ENCODE measurements around the gene GRK4.

Gene GRK4

GRCh38 chr4:2923141-2923551 lies 40.2 kb upstream of the GRK4 start:
- no peak overlapping the region for H2AK5ac ChIP-seq (ENCODE audit: low read depth, low read length)
- H2BK120ac ChIP-seq (ENCODE audit: low read depth, low read length): no peak overlapping the region
- H3K79me1 ChIP-seq (ENCODE audit: low read depth, low read length): peaks cover 9% of the 10 kb centered on the region
- peak overlapping the region; percentile 57 for H3K18ac ChIP-seq (ENCODE audit: low read length)
- no peak overlapping the region for H3K14ac ChIP-seq (ENCODE audit: low read length)
- no peaks in the 10 kb centered on the region for H3K27me3 ChIP-seq (ENCODE audit: control insufficient read depth in 3 of 3, insufficient read depth in 3 of 3, low read depth in 1 of 3, low read length in 3 of 3)
- DNase-seq (ENCODE audit: low spot score): no peak
- H2BK15ac ChIP-seq (ENCODE audit: low read length): no peak overlapping the region
- H4K91ac ChIP-seq (ENCODE audit: low read depth, low read length, poor library complexity): no peak overlapping the region
- no peak overlapping the region for H3K9ac ChIP-seq (ENCODE audit: low read depth, low read length, poor library complexity)
- no CpG with 5 or more reads among the region's 10 CpGs for WGBS, 2 donors (ENCODE audit: extremely low coverage in 2 of 2, insufficient read length in 2 of 2, insufficient replicate concordance in 1 of 2)
- no peak overlapping the region for H2BK12ac ChIP-seq (ENCODE audit: low read length)
- H3K4me3 ChIP-seq (ENCODE audit: low read length in 2 of 2): no peak overlapping the region
- H3K9me3 ChIP-seq (replicated peaks in 1 of 2; ENCODE audit: control insufficient read depth in 2 of 2, insufficient read depth in 1 of 2, low read depth in 1 of 2, low read length in 2 of 2): peaks cover 1 to 9% of the 10 kb centered on the region in 2 donors
- H2BK5ac ChIP-seq (ENCODE audit: low read length): no peak overlapping the region
- H3K4me2 ChIP-seq (ENCODE audit: insufficient read depth, low read length, poor library complexity, severe bottlenecking): no peak overlapping the region
- no peak overlapping the region for H3K27ac ChIP-seq (replicated peaks; ENCODE audit: low read length)
- peaks cover 8 to 9% of the 10 kb centered on the region in 2 donors for H3K4me1 ChIP-seq (ENCODE audit: control insufficient read depth in 2 of 2, insufficient read depth in 1 of 2, low read depth in 1 of 2, low read length in 2 of 2)
- no peak overlapping the region for H4K8ac ChIP-seq (ENCODE audit: low read depth, low read length)
- no peak overlapping the region for H3K4ac ChIP-seq (ENCODE audit: low read length)
- peak overlapping the region; percentile 12 for H3K23ac ChIP-seq (ENCODE audit: low read depth, low read length, poor library complexity)
- peaks cover 28 to 68% of the 10 kb centered on the region in 2 donors for H3K36me3 ChIP-seq (replicated peaks in 1 of 2; ENCODE audit: control insufficient read depth in 2 of 2, insufficient read depth in 2 of 2, low read length in 2 of 2)
- H2AFZ ChIP-seq (ENCODE audit: low read length): no peak overlapping the region

- H3K4me3 ChIP-seq (ENCODE audit: low read length in 2 of 2): no peak overlapping the region
- H2AFZ ChIP-seq (ENCODE audit: low read length): no peak overlapping the region
- no peak overlapping the region for H4K8ac ChIP-seq (ENCODE audit: low read depth, low read length)
- no peak overlapping the region for H4K91ac ChIP-seq (ENCODE audit: low read depth, low read length, poor library complexity)
- no peak overlapping the region for H3K4me2 ChIP-seq (ENCODE audit: insufficient read depth, low read length, poor library complexity, severe bottlenecking)
- no peak overlapping the region for H2BK120ac ChIP-seq (ENCODE audit: low read depth, low read length)
- H2BK12ac ChIP-seq (ENCODE audit: low read length): no peak overlapping the region
- no peak overlapping the region for H3K14ac ChIP-seq (ENCODE audit: low read length)
- no peaks in the 10 kb centered on the region for H3K27me3 ChIP-seq (ENCODE audit: control insufficient read depth in 3 of 3, insufficient read depth in 3 of 3, low read depth in 1 of 3, low read length in 3 of 3)
- H3K79me1 ChIP-seq (ENCODE audit: low read depth, low read length): peaks cover 9% of the 10 kb centered on the region
- no peak for DNase-seq (ENCODE audit: low spot score)
- peak overlapping the region; percentile 66 for H3K9ac ChIP-seq (ENCODE audit: low read depth, low read length, poor library complexity)
- peaks cover 1 to 9% of the 10 kb centered on the region in 2 donors for H3K9me3 ChIP-seq (replicated peaks in 1 of 2; ENCODE audit: control insufficient read depth in 2 of 2, insufficient read depth in 1 of 2, low read depth in 1 of 2, low read length in 2 of 2)
- no peak overlapping the region for H3K4ac ChIP-seq (ENCODE audit: low read length)
- peaks cover 8 to 9% of the 10 kb centered on the region in 2 donors for H3K4me1 ChIP-seq (ENCODE audit: control insufficient read depth in 2 of 2, insufficient read depth in 1 of 2, low read depth in 1 of 2, low read length in 2 of 2)
- H2BK15ac ChIP-seq (ENCODE audit: low read length): no peak overlapping the region
- H3K27ac ChIP-seq (replicated peaks; ENCODE audit: low read length): no peak overlapping the region
- H3K18ac ChIP-seq (ENCODE audit: low read length): no peak overlapping the region
- H2BK5ac ChIP-seq (ENCODE audit: low read length): no peak overlapping the region
- H3K36me3 ChIP-seq (replicated peaks in 1 of 2; ENCODE audit: control insufficient read depth in 2 of 2, insufficient read depth in 2 of 2, low read length in 2 of 2): peaks cover 30 to 72% of the 10 kb centered on the region in 2 donors
- no peak overlapping the region for H2AK5ac ChIP-seq (ENCODE audit: low read depth, low read length)
- H3K23ac ChIP-seq (ENCODE audit: low read depth, low read length, poor library complexity): no peak overlapping the region
- no CpG with 5 or more reads among the region's 16 CpGs for WGBS, 2 donors (ENCODE audit: extremely low coverage in 2 of 2, insufficient read length in 2 of 2, insufficient replicate concordance in 1 of 2)
Observed at GRCh38 chr4:2923668-2924173, 39.6 kb upstream of the GRK4 start.

DNA sequence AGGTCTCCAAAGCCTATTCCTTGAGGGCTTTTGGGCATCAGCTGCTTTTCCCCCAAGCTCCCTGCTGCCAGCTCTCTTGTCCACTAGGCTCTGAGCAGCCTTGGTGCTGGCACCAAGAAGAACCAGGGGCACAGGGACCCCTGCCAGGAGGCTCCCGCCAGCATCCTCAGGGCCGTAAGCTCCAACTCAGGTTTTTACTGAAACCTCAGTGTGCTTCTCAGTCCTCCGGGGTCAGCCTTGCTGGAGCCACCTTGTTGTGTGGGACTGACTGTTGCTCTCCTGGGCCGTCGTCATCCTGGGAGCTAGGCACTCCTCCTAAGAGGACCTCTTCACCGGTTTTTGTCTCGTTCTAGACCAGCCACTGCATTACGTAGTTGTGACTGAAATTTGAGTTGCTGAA lies 39.1 kb upstream of the GRK4 start:
- no peak overlapping the region for H3K9ac ChIP-seq (ENCODE audit: low read depth, low read length, poor library complexity)
- peaks cover 1 to 8% of the 10 kb centered on the region in 2 donors for H3K9me3 ChIP-seq (replicated peaks in 1 of 2; ENCODE audit: control insufficient read depth in 2 of 2, insufficient read depth in 1 of 2, low read depth in 1 of 2, low read length in 2 of 2)
- peaks cover 9% of the 10 kb centered on the region for H3K79me1 ChIP-seq (ENCODE audit: low read depth, low read length)
- peaks cover 8 to 9% of the 10 kb centered on the region in 2 donors for H3K4me1 ChIP-seq (ENCODE audit: control insufficient read depth in 2 of 2, insufficient read depth in 1 of 2, low read depth in 1 of 2, low read length in 2 of 2)
- no peak overlapping the region for H2AK5ac ChIP-seq (ENCODE audit: low read depth, low read length)
- DNase-seq (ENCODE audit: low spot score): no peak
- H3K4me3 ChIP-seq (ENCODE audit: low read length in 2 of 2): no peak overlapping the region
- H4K91ac ChIP-seq (ENCODE audit: low read depth, low read length, poor library complexity): no peak overlapping the region
- H2BK12ac ChIP-seq (ENCODE audit: low read length): no peak overlapping the region
- H3K4ac ChIP-seq (ENCODE audit: low read length): no peak overlapping the region
- H2BK120ac ChIP-seq (ENCODE audit: low read depth, low read length): no peak overlapping the region
- no CpG with 5 or more reads among the region's 8 CpGs for WGBS, 2 donors (ENCODE audit: extremely low coverage in 2 of 2, insufficient read length in 2 of 2, insufficient replicate concordance in 1 of 2)
- H2BK15ac ChIP-seq (ENCODE audit: low read length): no peak overlapping the region
- H2BK5ac ChIP-seq (ENCODE audit: low read length): no peak overlapping the region
- no peak overlapping the region for H2AFZ ChIP-seq (ENCODE audit: low read length)
- no peak overlapping the region for H3K14ac ChIP-seq (ENCODE audit: low read length)
- no peak overlapping the region for H3K27ac ChIP-seq (replicated peaks; ENCODE audit: low read length)
- H3K4me2 ChIP-seq (ENCODE audit: insufficient read depth, low read length, poor library complexity, severe bottlenecking): no peak overlapping the region
- H3K23ac ChIP-seq (ENCODE audit: low read depth, low read length, poor library complexity): no peak overlapping the region
- no peaks in the 10 kb centered on the region for H3K27me3 ChIP-seq (ENCODE audit: control insufficient read depth in 3 of 3, insufficient read depth in 3 of 3, low read depth in 1 of 3, low read length in 3 of 3)
- no peak overlapping the region for H4K8ac ChIP-seq (ENCODE audit: low read depth, low read length)
- H3K18ac ChIP-seq (ENCODE audit: low read length): no peak overlapping the region
- H3K36me3 ChIP-seq (replicated peaks in 1 of 2; ENCODE audit: control insufficient read depth in 2 of 2, insufficient read depth in 2 of 2, low read length in 2 of 2): peaks cover 33 to 75% of the 10 kb centered on the region in 2 donors

GRCh38 chr4:2924765-2925301 lies 38.5 kb upstream of the GRK4 start:
- H2BK5ac ChIP-seq (ENCODE audit: low read length): no peak overlapping the region
- no CpG with 5 or more reads among the region's 7 CpGs for whole genome bisulfite sequencing, 2 donors (ENCODE audit: extremely low coverage in 2 of 2, insufficient read length in 2 of 2, insufficient replicate concordance in 1 of 2)
- no peak overlapping the region for H3K4me2 ChIP-seq (ENCODE audit: insufficient read depth, low read length, poor library complexity, severe bottlenecking)
- peaks cover 8 to 9% of the 10 kb centered on the region in 2 donors for H3K4me1 ChIP-seq (ENCODE audit: control insufficient read depth in 2 of 2, insufficient read depth in 1 of 2, low read depth in 1 of 2, low read length in 2 of 2)
- no peak overlapping the region for H2BK120ac ChIP-seq (ENCODE audit: low read depth, low read length)
- no peak overlapping the region for H3K23ac ChIP-seq (ENCODE audit: low read depth, low read length, poor library complexity)
- H3K27ac ChIP-seq (replicated peaks; ENCODE audit: low read length): no peak overlapping the region
- H4K91ac ChIP-seq (ENCODE audit: low read depth, low read length, poor library complexity): no peak overlapping the region
- DNase-seq (ENCODE audit: low spot score): no peak
- H3K4ac ChIP-seq (ENCODE audit: low read length): no peak overlapping the region
- H3K36me3 ChIP-seq (replicated peaks in 1 of 2; ENCODE audit: control insufficient read depth in 2 of 2, insufficient read depth in 2 of 2, low read length in 2 of 2): peaks cover 36 to 78% of the 10 kb centered on the region in 2 donors
- peaks cover 9% of the 10 kb centered on the region for H3K79me1 ChIP-seq (ENCODE audit: low read depth, low read length)
- H3K9ac ChIP-seq (ENCODE audit: low read depth, low read length, poor library complexity): no peak overlapping the region
- H3K4me3 ChIP-seq (ENCODE audit: low read length in 2 of 2): peak overlapping the region in 1 of 2 donors; percentile 21
- H3K18ac ChIP-seq (ENCODE audit: low read length): no peak overlapping the region
- H2AK5ac ChIP-seq (ENCODE audit: low read depth, low read length): no peak overlapping the region
- H2AFZ ChIP-seq (ENCODE audit: low read length): no peak overlapping the region
- no peak overlapping the region for H4K8ac ChIP-seq (ENCODE audit: low read depth, low read length)
- H3K27me3 ChIP-seq (ENCODE audit: control insufficient read depth in 3 of 3, insufficient read depth in 3 of 3, low read depth in 1 of 3, low read length in 3 of 3): no peaks in the 10 kb centered on the region
- H3K9me3 ChIP-seq (replicated peaks in 1 of 2; ENCODE audit: control insufficient read depth in 2 of 2, insufficient read depth in 1 of 2, low read depth in 1 of 2, low read length in 2 of 2): peaks cover 1 to 7% of the 10 kb centered on the region in 2 donors
- no peak overlapping the region for H2BK12ac ChIP-seq (ENCODE audit: low read length)
- H3K14ac ChIP-seq (ENCODE audit: low read length): no peak overlapping the region
- H2BK15ac ChIP-seq (ENCODE audit: low read length): no peak overlapping the region
